Left colon (tissue), 2 donors: ENCODE data around the gene GJA9. TPM values are rescaled to one million over a fixed set of nuclear protein-coding genes. Genes with fewer than 3 reads are reported as not detected.
"Not testable (repeated sequence)": the region's sequence is repeated elsewhere in the genome, so short reads cannot be mapped to it uniquely, and the experiment has no call there.

ENCODE experiments used
- ATAC-seq: fragments of 200-7000 bp; cut with Tn5 transposase; one replicate; pipeline ENCODE4 v1.9.1; 2020; ENCODE audit warnings: mild to moderate bottlenecking, moderate library complexity
- DNase-seq, 2 donors: peaks; one replicate each; pipeline ENCODE4 v3.0.0-alpha.2; 2020
- intact Hi-C, 2 donors: fragments of 100-400 bp; cut with DNase I in 1 of 2; cut with micrococcal nuclease in 1 of 2; formaldehyde crosslinking; loops; one replicate each; pipeline versions ENCODE4 v1.11.2 to v1.14.0; 2022; cut with DNase I, micrococcal nuclease
- long read RNA-seq: library from polyadenylated mRNA; unstranded; transcript quantifications from one replicate; pipeline ENCODE4 v2.0.0, GENCODE V29; 2021
- total RNA-seq, 2 donors: library from RNA; stranded (reverse); fragmentation: NEBNext Ultra II Directional; extraction: Animal tissue kit (Norgen Biotek cat#: 25700); gene quantifications; one replicate each; pipeline ENCODE4 v1.2.1, GENCODE V29; 2021
- donor health status: DM: no; HTN: no; CAD: no.
- donor health status: DM: yes; HTN: yes; CAD: no.

Gene GJA9
- total RNA-seq = 1 to 10 TPM; 1.2 to 1.4 TPM
- long read RNA-seq = 0 reads

- ATAC-seq = no peak
- DNase-seq = no peak
- intact Hi-C loops = no loop called here
Measured at GRCh38 chr1:38881487-38881886, at the start of gene GJA9. TSS of gene GJA9 (minus strand) at chr1:38881587. CDS start at chr1:38876098, 5,489 bp downstream.

- intact Hi-C loops = no loop called here
- peak; percentile 25 for ATAC-seq
- no peak for DNase-seq
Measured at GRCh38 chr1:38929476-38929875, 48.1 kb upstream of the GJA9 start.

- intact Hi-C loops = no loop called here
- ATAC-seq = no peak
- DNase-seq = no peak
Measured at GRCh38 chr1:38929054-38929453, 47.7 kb upstream of the GJA9 start.

- DNase-seq (no peak), ATAC-seq (no peak)
- intact Hi-C loops = no loop called here
Measured at GRCh38 chr1:38926091-38926490, 44.7 kb upstream of the GJA9 start.

- intact Hi-C loops = no loop called here
- no peak for ATAC-seq
- no peak for DNase-seq
Measured at GRCh38 chr1:38925391-38925790, 44.0 kb upstream of the GJA9 start.

- DNase-seq (no peak), ATAC-seq (peak; percentile 97)
- intact Hi-C loops = no loop called here
Measured at GRCh38 chr1:38923607-38924006, 42.2 kb upstream of the GJA9 start.

GRCh38 chr1:38919130-38919529 lies 37.7 kb upstream of the GJA9 start:
- ATAC-seq = no peak
- intact Hi-C loops = no loop called here
- no peak for DNase-seq

- no peak for DNase-seq
- no peak for ATAC-seq
- intact Hi-C loops = no loop called here
Measured at GRCh38 chr1:38918568-38918967, 37.2 kb upstream of the GJA9 start.

- intact Hi-C loops = no loop called here
- ATAC-seq (no peak), DNase-seq (no peak)
Measured at GRCh38 chr1:38917772-38918171, 36.4 kb upstream of the GJA9 start.

GRCh38 chr1:38917337-38917736 lies 36.0 kb upstream of the GJA9 start:
- no peak for ATAC-seq

GRCh38 chr1:38915352-38915948 lies 34.1 kb upstream of the GJA9 start:
- intact Hi-C loops = no loop called here

More at GRCh38 chr1:38917337-38917736, 36.0 kb upstream of the GJA9 start:
- intact Hi-C loops = no loop called here
- no peak for DNase-seq

GRCh38 chr1:38914908-38915307 lies 33.5 kb upstream of the GJA9 start:
- intact Hi-C loops, DNase-seq, ATAC-seq: not testable (repeated sequence)

More at GRCh38 chr1:38915352-38915948, 34.1 kb upstream of the GJA9 start:
- DNase-seq (no peak), ATAC-seq (no peak)

GRCh38 chr1:38908821-38909220 lies 27.4 kb upstream of the GJA9 start:
- intact Hi-C loops = no loop called here
- no peak for ATAC-seq
- no peak for DNase-seq

GRCh38 chr1:38905985-38906384 lies 24.6 kb upstream of the GJA9 start:
- DNase-seq = no peak
- intact Hi-C loops = no loop called here
- ATAC-seq = no peak

- intact Hi-C loops = no loop called here
- ATAC-seq (peak; percentile 89), DNase-seq (peak in 1 of 2 donors; percentile 16)
Measured at GRCh38 chr1:38899560-38899959, 18.2 kb upstream of the GJA9 start.

GRCh38 chr1:38898653-38899230 lies 17.4 kb upstream of the GJA9 start:
- DNase-seq (no peak), ATAC-seq (no peak)
- intact Hi-C loops = no loop called here

- no peak for ATAC-seq
- DNase-seq = no peak
- intact Hi-C loops = no loop called here
Measured at GRCh38 chr1:38896169-38896568, 14.8 kb upstream of the GJA9 start.

- intact Hi-C loops = no loop called here
- no peak for ATAC-seq
Measured at GRCh38 chr1:38892976-38893375, 11.6 kb upstream of the GJA9 start.

GRCh38 chr1:38891753-38892152 lies 10.4 kb upstream of the GJA9 start:
- DNase-seq (no peak), ATAC-seq (no peak)
- intact Hi-C loops = no loop called here

More at GRCh38 chr1:38892976-38893375, 11.6 kb upstream of the GJA9 start:
- DNase-seq = no peak

GRCh38 chr1:38889589-38889988 lies 8.2 kb upstream of the GJA9 start:
- ATAC-seq = no peak
- DNase-seq = no peak
- intact Hi-C loops = no loop called here
